ENCODE measurements around the gene ADAMTS17.

ADAMTS17 gene

GRCh38 chr15:100215843-100216169, 126.0 kb downstream of the ADAMTS17 start:
- no peak for DNase-seq

GRCh38 chr15:100215031-100215842, 126.5 kb downstream of the ADAMTS17 start:
- no peak for DNase-seq

GRCh38 chr15:100211855-100212850, 129.6 kb downstream of the ADAMTS17 start:
- DNase-seq, result no peak

GRCh38 chr15:100210338-100210737, 131.4 kb downstream of the ADAMTS17 start:
- no peak for DNase-seq

GRCh38 chr15:100208921-100209603, 132.7 kb downstream of the ADAMTS17 start:
- DNase-seq, result no peak

- DNase-seq, result no peak
Observed at GRCh38 chr15:100207053-100207452, 134.7 kb downstream of the ADAMTS17 start.

- no peak for DNase-seq
Observed at GRCh38 chr15:100206643-100207042, 135.1 kb downstream of the ADAMTS17 start.

GRCh38 chr15:100205549-100206295, 136.1 kb downstream of the ADAMTS17 start:
- no peak for DNase-seq

GRCh38 chr15:100204771-100205170, 137.0 kb downstream of the ADAMTS17 start:
- DNase-seq, result no peak

- no peak for DNase-seq
Observed at GRCh38 chr15:100204211-100204610, 137.6 kb downstream of the ADAMTS17 start.

GRCh38 chr15:100202309-100202960, 139.3 kb downstream of the ADAMTS17 start:
- no peak for DNase-seq

GRCh38 chr15:100201376-100202280, 140.1 kb downstream of the ADAMTS17 start:
- DNase-seq, result no peak

- no peak for DNase-seq
Observed at GRCh38 chr15:100200287-100200880, 141.4 kb downstream of the ADAMTS17 start.

GRCh38 chr15:100199711-100200286, 142.0 kb downstream of the ADAMTS17 start:
- DNase-seq, result no peak

GRCh38 chr15:100198442-100198841, 143.3 kb downstream of the ADAMTS17 start:
- DNase-seq, result no peak

GRCh38 chr15:100196326-100197058, 145.3 kb downstream of the ADAMTS17 start:
- no peak for DNase-seq

- DNase-seq, result no peak
Observed at GRCh38 chr15:100194996-100195395, 146.8 kb downstream of the ADAMTS17 start.

GRCh38 chr15:100193277-100193860, 148.4 kb downstream of the ADAMTS17 start:
- no peak for DNase-seq

Data from DMS153 (cell line).